Lung (tissue), 12 donors: ENCODE data around the gene ACOT12. TPM values are rescaled to one million over a fixed set of nuclear protein-coding genes. Genes with fewer than 3 reads are reported as not detected.

Experiments
- ATAC-seq: fragments of 200-7000 bp; cut with Tn5 transposase; one replicate; pipeline ENCODE4 v1.9.1; 2020; ENCODE audit warnings: moderate number of reproducible peaks; ENCODE audit not compliant: insufficient read depth, low FRiP score
- DNase-seq, 3 donors: peaks; one replicate each; pipeline ENCODE4 v3.0.0-alpha.2; 2013 to 2017
- H3K27ac ChIP-seq, 2 donors: one replicate each; pipeline ENCODE4 v1.5.1; 2013; ENCODE audit warnings: mild to moderate bottlenecking in 2 of 2, moderate library complexity in 2 of 2, control low read depth in 1 of 2, inconsistent platforms in 1 of 2, low read depth in 1 of 2, low read length in 1 of 2
- H3K27me3 ChIP-seq, 3 donors: one replicate each; pipeline ENCODE4 v1.5.1; 2013; ENCODE audit warnings: low read length in 2 of 3; ENCODE audit not compliant: control insufficient read depth in 3 of 3, insufficient read depth in 3 of 3
- H3K36me3 ChIP-seq, 4 donors: one replicate each; pipeline ENCODE4 v1.5.1; 2013; ENCODE audit warnings: low read length in 4 of 4, mild to moderate bottlenecking in 1 of 4, moderate library complexity in 1 of 4; ENCODE audit not compliant: control insufficient read depth in 4 of 4, insufficient read depth in 4 of 4
- H3K4me1 ChIP-seq, 5 donors: one replicate each; pipeline ENCODE4 v1.5.1; 2013; ENCODE audit warnings: low read length in 5 of 5, mild to moderate bottlenecking in 2 of 5, moderate library complexity in 1 of 5; ENCODE audit not compliant: control insufficient read depth in 5 of 5, insufficient read depth in 5 of 5
- H3K4me3 ChIP-seq: one replicate; pipeline ENCODE4 v1.5.1; 2013; ENCODE audit warnings: mild to moderate bottlenecking, control low read depth, moderate library complexity
- H3K9ac ChIP-seq, 2 donors: one replicate each; pipeline ENCODE4 v1.5.1; 2013; ENCODE audit warnings: low read length in 2 of 2, control low read depth in 1 of 2; ENCODE audit not compliant: insufficient read depth in 1 of 2
- H3K9me3 ChIP-seq, 4 donors: one replicate each; pipeline ENCODE4 v1.5.1; 2013; ENCODE audit warnings: low read length in 3 of 4, mild to moderate bottlenecking in 1 of 4, moderate library complexity in 1 of 4; ENCODE audit not compliant: control insufficient read depth in 4 of 4, insufficient read depth in 3 of 4
- WGBS, 2 donors: extraction: QIAGEN DNeasy Blood & Tissue Kit; methylation state at CpG; one replicate each; pipeline ENCODE4 v1.1.7; 2013; 5-methylcytosine and 5-hydroxymethylcytosine counted together
- polyA plus RNA-seq, 2 donors: library from polyadenylated mRNA; stranded (reverse); fragments of 200-250 nt; gene quantifications; one replicate each; pipeline ENCODE4 v1.2.1, GENCODE V29; 2013
- total RNA-seq, 2 donors: library from RNA; depleted of rRNA in 1 of 2; stranded (reverse); fragments of >200 nt in 1 of 2; gene quantifications; one replicate each; pipeline ENCODE4 v1.2.1, GENCODE V29; 2014 to 2021
- TF ChIP-seq, protein P1 (sequence below): IDR thresholded peaks from 2 replicates; pipeline ENCODE4 v1.5.1; 2012; ENCODE audit warnings: mild to moderate bottlenecking; ENCODE audit errors: control extremely low read depth, extremely low read depth
- donor health status: control.
- donor health status: control.
- donor health status: Bipolar disorder and iron deficiency.
- donor health status: healthy.
- donor health status: DM: yes; HTN: yes; CAD: no.

ACOT12 gene
- total and polyA plus RNA-seq, 4 donors = not detected

DNA sequence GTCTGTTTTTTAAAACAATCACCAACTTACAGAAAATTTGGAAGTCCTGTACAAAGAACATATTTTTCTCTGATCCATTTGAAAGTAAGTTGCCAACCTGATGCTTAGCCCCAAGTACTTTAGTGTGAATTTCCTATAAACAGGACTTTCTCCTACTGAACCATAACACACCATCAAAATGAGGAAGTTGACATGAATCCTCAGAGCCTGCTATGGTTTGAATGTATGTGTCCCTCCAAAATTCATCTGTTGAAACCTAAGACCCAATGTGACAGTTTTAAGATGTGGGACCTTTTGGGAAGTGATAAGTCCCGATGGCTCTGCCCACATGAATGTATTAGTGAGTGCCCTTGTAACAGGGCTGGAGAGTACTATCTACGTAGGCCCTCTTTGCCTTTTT, 6.4 kb upstream of the ACOT12 start:
- no peak overlapping the region for H3K4me3 ChIP-seq
- H3K36me3 ChIP-seq = no peaks in the 10 kb centered on the region
- no peaks in the 10 kb centered on the region for H3K9me3 ChIP-seq
- 29 to 44% methylated on average over 2 of the region's 2 CpGs for WGBS, 2 donors
- ATAC-seq = no peak
- H3K4me1 ChIP-seq = peaks cover 0 to 6% (median 0%) of the 10 kb centered on the region in 5 donors
- peaks cover 0 to 2% (median 0%) of the 10 kb centered on the region in 3 donors for H3K27me3 ChIP-seq
- TF ChIP-seq, protein P1, sequence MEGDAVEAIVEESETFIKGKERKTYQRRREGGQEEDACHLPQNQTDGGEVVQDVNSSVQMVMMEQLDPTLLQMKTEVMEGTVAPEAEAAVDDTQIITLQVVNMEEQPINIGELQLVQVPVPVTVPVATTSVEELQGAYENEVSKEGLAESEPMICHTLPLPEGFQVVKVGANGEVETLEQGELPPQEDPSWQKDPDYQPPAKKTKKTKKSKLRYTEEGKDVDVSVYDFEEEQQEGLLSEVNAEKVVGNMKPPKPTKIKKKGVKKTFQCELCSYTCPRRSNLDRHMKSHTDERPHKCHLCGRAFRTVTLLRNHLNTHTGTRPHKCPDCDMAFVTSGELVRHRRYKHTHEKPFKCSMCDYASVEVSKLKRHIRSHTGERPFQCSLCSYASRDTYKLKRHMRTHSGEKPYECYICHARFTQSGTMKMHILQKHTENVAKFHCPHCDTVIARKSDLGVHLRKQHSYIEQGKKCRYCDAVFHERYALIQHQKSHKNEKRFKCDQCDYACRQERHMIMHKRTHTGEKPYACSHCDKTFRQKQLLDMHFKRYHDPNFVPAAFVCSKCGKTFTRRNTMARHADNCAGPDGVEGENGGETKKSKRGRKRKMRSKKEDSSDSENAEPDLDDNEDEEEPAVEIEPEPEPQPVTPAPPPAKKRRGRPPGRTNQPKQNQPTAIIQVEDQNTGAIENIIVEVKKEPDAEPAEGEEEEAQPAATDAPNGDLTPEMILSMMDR = no peak
- no peak overlapping the region for H3K27ac ChIP-seq
- H3K9ac ChIP-seq = no peak overlapping the region
- DNase-seq = no peak

DNA sequence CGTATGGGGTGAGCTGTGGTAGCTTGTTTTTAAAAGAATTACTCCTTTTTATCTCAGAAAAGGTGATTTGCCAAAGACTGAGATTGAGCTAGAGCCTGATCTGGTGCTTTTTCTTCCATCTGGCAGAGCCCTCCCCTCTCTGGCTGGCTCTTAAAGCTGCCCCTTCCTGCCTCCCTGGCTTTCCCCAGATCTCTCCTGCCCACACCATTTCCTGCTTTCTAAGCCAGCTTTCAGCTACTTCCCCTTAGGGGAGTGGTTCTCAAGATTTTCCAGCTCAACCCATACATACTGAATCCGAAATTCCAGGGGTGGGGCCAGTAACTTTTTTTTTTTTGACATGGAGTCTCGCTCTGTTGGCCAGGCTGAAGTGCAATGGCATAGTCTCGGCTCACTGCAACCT, 4.8 kb upstream of the ACOT12 start:
- TF ChIP-seq, protein P1 = no peak
- Histone ChIP-seq H3K9ac (no peak overlapping the region), H3K4me1 (peaks cover 0 to 6% (median 5%) of the 10 kb centered on the region in 5 donors), H3K27ac (no peak overlapping the region), H3K9me3 (peaks cover 0 to 3% (median 1%) of the 10 kb centered on the region in 4 donors), H3K27me3 (peaks cover 0 to 2% (median 0%) of the 10 kb centered on the region in 3 donors), H3K36me3 (no peaks in the 10 kb centered on the region), H3K4me3 (no peak overlapping the region)
- WGBS, 2 donors = 59 to 60% methylated on average over 4 of the region's 4 CpGs
- no peak for DNase-seq
- ATAC-seq = no peak

DNA sequence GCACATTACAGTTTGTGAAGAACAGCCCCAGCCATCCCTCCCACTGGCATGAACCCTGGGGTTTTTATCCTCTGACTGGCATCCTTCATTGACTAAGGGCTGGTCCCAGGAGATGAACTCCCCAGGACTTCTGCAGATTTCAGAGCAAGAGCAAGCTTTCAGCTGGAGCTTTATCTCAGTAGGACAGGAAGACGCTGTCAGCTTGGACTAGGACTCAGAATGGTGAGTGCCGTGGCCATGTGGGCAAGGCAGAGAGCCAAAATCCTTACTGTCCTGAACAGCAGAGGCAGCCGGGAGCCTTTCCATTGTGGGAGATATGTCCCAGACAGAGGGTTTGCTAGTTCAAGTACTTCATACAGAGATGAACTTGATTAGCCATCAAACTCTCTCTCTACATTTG, 3.2 kb upstream of the ACOT12 start:
- peak; percentile 54 to 78 (median 62) for DNase-seq
- no peak for ATAC-seq
- WGBS, 2 donors = 9 to 20% methylated on average over 3 of the region's 3 CpGs
- Histone ChIP-seq H3K4me1 (peaks cover 0 to 9% (median 5%) of the 10 kb centered on the region in 5 donors), H3K4me3 (no peak overlapping the region), H3K27me3 (peaks cover 0 to 2% (median 0%) of the 10 kb centered on the region in 3 donors), H3K9ac (no peak overlapping the region), H3K27ac (no peak overlapping the region), H3K36me3 (no peaks in the 10 kb centered on the region), H3K9me3 (peaks cover 0 to 3% (median 1%) of the 10 kb centered on the region in 4 donors)
- TF ChIP-seq, protein P1 = no peak

DNA sequence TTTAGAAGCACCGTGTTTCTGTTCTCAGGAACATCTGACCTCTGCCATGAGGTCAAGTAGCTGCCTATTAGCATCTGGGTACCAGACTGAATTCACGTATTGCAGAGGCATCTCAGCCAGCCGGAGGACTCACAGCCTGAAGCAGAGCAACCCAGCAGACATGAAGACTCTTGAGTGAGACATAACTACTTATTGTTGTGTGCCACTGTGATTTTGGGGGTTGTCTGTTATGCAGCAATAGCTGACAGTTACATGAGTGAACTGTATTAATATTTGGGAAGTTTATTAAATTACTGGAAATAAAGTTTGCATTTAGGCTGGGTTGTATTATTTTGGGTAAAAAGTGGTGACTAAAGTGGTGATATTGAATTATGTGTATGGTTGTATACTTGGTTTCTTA, 1.3 kb upstream of the ACOT12 start:
- TF ChIP-seq, protein P1 = no peak
- Histone ChIP-seq H3K27me3 (peaks cover 0 to 2% (median 0%) of the 10 kb centered on the region in 3 donors), H3K4me3 (no peak overlapping the region), H3K36me3 (no peaks in the 10 kb centered on the region), H3K9ac (no peak overlapping the region), H3K27ac (no peak overlapping the region), H3K4me1 (peaks cover 0 to 9% (median 5%) of the 10 kb centered on the region in 5 donors), H3K9me3 (peaks cover 0 to 3% (median 1%) of the 10 kb centered on the region in 4 donors)
- ATAC-seq = no peak
- 76 to 90% methylated on average over 3 of the region's 3 CpGs for WGBS, 2 donors
- no peak for DNase-seq
